ENCODE results near the gene NCR1.
"Not testable (repeated sequence)": the region's sequence is repeated elsewhere in the genome, so short reads cannot be mapped to it uniquely, and the experiment has no call there.

- TF ChIP-seq POLR2A, POLR2AphosphoS5, EP300 (IDR thresholded peaks at IDR 0.05): not testable (repeated sequence)
- TF ChIP-seq, protein P1, sequence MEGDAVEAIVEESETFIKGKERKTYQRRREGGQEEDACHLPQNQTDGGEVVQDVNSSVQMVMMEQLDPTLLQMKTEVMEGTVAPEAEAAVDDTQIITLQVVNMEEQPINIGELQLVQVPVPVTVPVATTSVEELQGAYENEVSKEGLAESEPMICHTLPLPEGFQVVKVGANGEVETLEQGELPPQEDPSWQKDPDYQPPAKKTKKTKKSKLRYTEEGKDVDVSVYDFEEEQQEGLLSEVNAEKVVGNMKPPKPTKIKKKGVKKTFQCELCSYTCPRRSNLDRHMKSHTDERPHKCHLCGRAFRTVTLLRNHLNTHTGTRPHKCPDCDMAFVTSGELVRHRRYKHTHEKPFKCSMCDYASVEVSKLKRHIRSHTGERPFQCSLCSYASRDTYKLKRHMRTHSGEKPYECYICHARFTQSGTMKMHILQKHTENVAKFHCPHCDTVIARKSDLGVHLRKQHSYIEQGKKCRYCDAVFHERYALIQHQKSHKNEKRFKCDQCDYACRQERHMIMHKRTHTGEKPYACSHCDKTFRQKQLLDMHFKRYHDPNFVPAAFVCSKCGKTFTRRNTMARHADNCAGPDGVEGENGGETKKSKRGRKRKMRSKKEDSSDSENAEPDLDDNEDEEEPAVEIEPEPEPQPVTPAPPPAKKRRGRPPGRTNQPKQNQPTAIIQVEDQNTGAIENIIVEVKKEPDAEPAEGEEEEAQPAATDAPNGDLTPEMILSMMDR (IDR thresholded peaks at IDR 0.05): not testable (repeated sequence)
Measured at GRCh38 chr19:54939538-54939937, 33.6 kb downstream of the NCR1 start.

Measured in sigmoid colon (tissue), 4 donors.